GM20000 (cell line): ENCODE measurements around the gene ANAPC7.

ENCODE experiments used
- DNase-seq: peaks from one replicate; pipeline ENCODE4 v3.0.0; 2012; ENCODE audit warnings: low spot score
- CTCF ChIP-seq: IDR thresholded peaks from 2 replicates; pipeline ENCODE4 v1.5.1; 2012; ENCODE audit warnings: mild to moderate bottlenecking, control low read depth; ENCODE audit errors: extremely low read depth, missing control alignments

Gene ANAPC7

GRCh38 chr12:110337912-110338710, 65.4 kb downstream of the ANAPC7 start:
- TF ChIP-seq CTCF: no peak
- DNase-seq: no peak

GRCh38 chr12:110335481-110336045, 67.9 kb downstream of the ANAPC7 start:
- TF ChIP-seq CTCF: no peak
- no peak for DNase-seq

GRCh38 chr12:110333201-110333600, 70.3 kb downstream of the ANAPC7 start:
- no peak for TF ChIP-seq CTCF

GRCh38 chr12:110330544-110330943, 73.0 kb downstream of the ANAPC7 start:
- no peak for DNase-seq
- no peak for TF ChIP-seq CTCF

More at GRCh38 chr12:110333201-110333600, 70.3 kb downstream of the ANAPC7 start:
- no peak for DNase-seq

- DNase-seq: no peak
- no peak for TF ChIP-seq CTCF
Measured at GRCh38 chr12:110330124-110330523, 73.4 kb downstream of the ANAPC7 start.

- no peak for DNase-seq
- no peak for TF ChIP-seq CTCF
Measured at GRCh38 chr12:110329710-110330109, 73.8 kb downstream of the ANAPC7 start.
